GM12878 (cell line): ENCODE data around the gene HRH3. TPM values are rescaled to one million over a fixed set of nuclear protein-coding genes. Genes with fewer than 3 reads are reported as not detected.

Source experiments
- ATAC-seq: fragments of 200-7000 bp; cut with Tn5 transposase; 3 replicates; pipeline ENCODE4 v1.9.1; 2020; ENCODE audit warnings: mild to moderate bottlenecking, moderate library complexity
- BruUV-seq: library from RNA; stranded (reverse); fragments of 400-500 nt; replicated peaks from 2 replicates; lab custom pipeline; 2021; lab: Mats Ljungman, UMichigan
- CTCF ChIA-PET: fragments of 300-600 bp; sonication (Branson Sonifier 250); formaldehyde crosslinking; extraction: SDS; loops from one replicate; lab custom pipeline; 2021; ENCODE audit warnings: inconsistent platforms; lab: Yijun Ruan, JAX
- POLR2A ChIA-PET: fragments of 350-600 bp; formaldehyde crosslinking; extraction: SDS; loops from one replicate; lab custom pipeline; 2021; ENCODE audit warnings: inconsistent platforms; lab: Charles Lee
- RAD21 ChIA-PET: fragments of 300-600 bp; sonication (Branson Sonifier 250); formaldehyde crosslinking; loops from one replicate; lab custom pipeline; 2023; ENCODE audit warnings: antibody characterized with exemption; ENCODE audit not compliant: unreplicated experiment; lab: Charles Lee
- SMC1A ChIA-PET: fragments of 300-600 bp; sonication (Branson Sonifier 250); formaldehyde crosslinking; loops from one replicate; lab custom pipeline; 2023; ENCODE audit not compliant: unreplicated experiment, uncharacterized antibody; lab: Charles Lee
- DNase-seq: peaks from one replicate; pipeline ENCODE4 v3.0.0-alpha.2; 2011; ENCODE audit warnings: low read depth, low spot score
- FAIRE-seq: peaks from 3 replicates; lab custom pipeline; 2011; peaks lifted over from hg19 to GRCh38; lab: Jason Lieb, UNC
- H2AFZ ChIP-seq: 2 replicates; pipeline ENCODE4 v1.6.0; 2011; ENCODE audit warnings: low read depth, low read length, control low read depth; ENCODE audit not compliant: control insufficient read depth
- H3K27ac ChIP-seq: 2 replicates; pipeline ENCODE4 v1.5.1; 2011; ENCODE audit warnings: control low read depth; ENCODE audit not compliant: control insufficient read depth, insufficient read depth
- H3K27me3 ChIP-seq, 2 experiments: replicated peaks in 1 of 2; 2 replicates each; pipeline versions ENCODE4 v1.6.0 to v1.6.1; 2011; ENCODE audit warnings: low read length in 1 of 2; ENCODE audit not compliant: control insufficient read depth in 2 of 2, insufficient read depth in 2 of 2
- H3K36me3 ChIP-seq, 2 experiments: 2 replicates each; pipeline ENCODE4 v1.5.1; 2011; ENCODE audit warnings: low read length in 1 of 2; ENCODE audit not compliant: control insufficient read depth in 2 of 2, insufficient read depth in 2 of 2
- H3K4me1 ChIP-seq: 2 replicates; pipeline ENCODE4 v1.6.1; 2011; ENCODE audit warnings: mild to moderate bottlenecking, low read length, moderate library complexity, mixed read lengths; ENCODE audit not compliant: control insufficient read depth, insufficient read depth
- H3K4me2 ChIP-seq: 2 replicates; pipeline ENCODE4 v1.6.0; 2011; ENCODE audit warnings: control low read depth; ENCODE audit not compliant: control insufficient read depth, insufficient read depth
- H3K4me3 ChIP-seq: fragments of 200-600 bp; sonication (generic); 2 replicates; pipeline ENCODE4 v1.5.1; 2016
- H3K79me2 ChIP-seq: 2 replicates; pipeline ENCODE4 v1.6.0; 2011; ENCODE audit warnings: low read length; ENCODE audit not compliant: control insufficient read depth, insufficient read depth
- H3K9ac ChIP-seq: 2 replicates; pipeline ENCODE4 v1.8.0; 2011; ENCODE audit warnings: low read length, control low read depth, mixed read lengths; ENCODE audit not compliant: control insufficient read depth, insufficient read depth
- H3K9me3 ChIP-seq: replicated peaks from 3 replicates; pipeline ENCODE4 v1.5.1; 2011; ENCODE audit warnings: mild to moderate bottlenecking, low read length; ENCODE audit not compliant: control insufficient read depth, insufficient read depth
- H4K20me1 ChIP-seq: 2 replicates; pipeline ENCODE4 v1.6.0; 2011; ENCODE audit not compliant: control insufficient read depth, insufficient read depth
- CEBPB ChIP-seq, 2 experiments: fragments of 150-350 bp in 1 of 2; IDR thresholded peaks; 2 replicates each; pipeline ENCODE4 v1.6.1; 2012 to 2014; ENCODE audit warnings: low read depth in 2 of 2, low read length in 2 of 2, borderline replicate concordance in 1 of 2, inconsistent platforms in 1 of 2
- IRF3 ChIP-seq: fragments of 450-650 bp; IDR thresholded peaks from 2 replicates; pipeline ENCODE4 v1.6.1; 2014; ENCODE audit warnings: mild to moderate bottlenecking
- RCOR1 ChIP-seq: conservative IDR thresholded peaks from 2 replicates; pipeline ENCODE4 v1.6.1; 2012; ENCODE audit warnings: low read depth, low read length, improper control_type of control experiment
- SREBF2 ChIP-seq: IDR thresholded peaks from 2 replicates; pipeline ENCODE4 v1.6.1; 2012; ENCODE audit warnings: mild to moderate bottlenecking, low read length
- SRF ChIP-seq, 2 experiments: IDR thresholded peaks; 2 replicates each; pipeline ENCODE4 v1.6.1; 2011; ENCODE audit warnings: low read depth in 2 of 2, low read length in 2 of 2, mild to moderate bottlenecking in 1 of 2, moderate library complexity in 1 of 2
- WGBS: methylation state at CpG from one replicate; pipeline ENCODE4 v1.1.6; 2016; ENCODE audit warnings: low lambda C conversion rate; ENCODE audit not compliant: insufficient replicate concordance, insufficient coverage; ENCODE audit errors: missing lambda C conversion rate; 5-methylcytosine and 5-hydroxymethylcytosine counted together
- in situ Hi-C: fragments of 300-500 bp; cut with MboI; formaldehyde crosslinking; loops from 9 replicates; pipeline ENCODE4 v1.14.3; 2018; ENCODE audit warnings: mixed read lengths
- intact Hi-C: fragments of 100-400 bp; cut with micrococcal nuclease; formaldehyde crosslinking; loops from one replicate; pipeline ENCODE4 v1.14.2; 2022; ENCODE audit not compliant: unreplicated experiment
- polyA plus RNA-seq, 11 experiments: library from polyadenylated mRNA; depleted of rRNA in 4 of 11; unstranded in 6 of 11; stranded (reverse) in 5 of 11; fragments of >200 nt; fragmentation: Nextera tagmentation in 4 of 11; fragmentation: Illumina TruSeq in 1 of 11; extraction: Ambion mirVana in 4 of 11; extraction: Trizol in 1 of 11; gene quantifications; 1 replicate in 1 of 11; 2 replicates in 10 of 11; pipeline versions ENCODE4 v1.2.1 to v1.2.3, GENCODE V29; 2011 to 2016; ENCODE audit warnings: inconsistent platforms in 2 of 11, missing spikeins in 2 of 11, low read depth in 1 of 11
- total RNA-seq, 4 experiments: library from RNA; depleted of rRNA in 3 of 4; stranded (reverse); fragments of >200 nt in 3 of 4; fragmentation: Illumina TruSeq in 1 of 4; extraction: Trizol in 1 of 4; gene quantifications; 2 replicates each; pipeline versions ENCODE4 v1.2.1 to v1.2.3, GENCODE V29; 2013 to 2021

The HRH3 gene
- total and polyA plus RNA-seq, 10 of the 15 experiments (the other 5 are each of a cell fraction or from before 2014, with no cell fraction given): not detected

GRCh38 chr20:62167474-62167873 lies 52.6 kb downstream of the HRH3 start (continued):
- TF ChIP-seq IRF3: no peak
- TF ChIP-seq RCOR1: no peak
- no peak for TF ChIP-seq SREBF2

DNA sequence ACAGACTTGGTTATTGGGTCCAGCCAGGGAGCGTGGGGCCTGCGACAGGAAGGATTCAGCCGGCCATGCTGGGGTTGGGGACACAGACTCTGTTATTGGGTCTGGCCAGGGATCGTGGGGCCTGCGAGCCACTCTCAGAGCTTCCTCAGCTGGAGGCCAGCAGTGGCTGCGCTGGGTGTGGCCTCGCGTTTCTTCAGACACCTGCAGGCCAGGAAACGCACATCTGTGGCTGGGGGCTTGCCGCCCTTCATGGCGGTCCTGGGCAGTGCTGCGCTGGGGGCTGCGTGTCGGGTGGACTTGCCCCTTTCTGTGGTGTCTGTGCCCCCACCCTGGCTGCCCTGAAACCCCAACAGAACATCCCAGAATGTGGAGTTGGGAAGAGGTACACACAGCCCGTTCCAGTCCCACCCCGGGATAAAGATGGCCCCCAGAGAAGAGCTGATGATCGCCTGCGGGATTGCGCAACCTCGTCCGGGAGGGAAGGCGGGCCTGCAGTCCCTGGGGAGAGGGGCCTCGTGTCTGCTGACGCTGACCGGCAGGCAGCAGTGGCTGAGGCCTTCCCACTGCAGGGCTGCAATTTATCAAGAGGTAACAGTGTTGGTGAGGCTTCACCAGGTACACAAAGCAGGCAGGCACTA lies 54.2 kb downstream of the HRH3 start:
- RAD21 ChIA-PET: no interaction called here
- Histone ChIP-seq H2AFZ (no peak overlapping the region), H3K27ac (no peak overlapping the region), H3K9ac (no peak overlapping the region), H3K79me2 (no peaks in the 10 kb centered on the region), H3K4me3 (no peak overlapping the region), H3K4me2 (no peak overlapping the region), H3K4me1 (no peaks in the 10 kb centered on the region), H3K36me3 (peaks cover 6 to 35% of the 10 kb centered on the region in 2 experiments; a peak in 3 of 4 replicates), H3K9me3 (no peaks in the 10 kb centered on the region), H3K27me3 (no peaks in the 10 kb centered on the region), H4K20me1 (no peaks in the 10 kb centered on the region)
- no TSS peak for BruUV-seq
- intact Hi-C loops: no loop called here
- SMC1A ChIA-PET: no interaction called here
- no peak for FAIRE-seq
- TF ChIP-seq CEBPB (IDR thresholded peaks at IDR 0.05; ENCODE audit: borderline replicate concordance in 1 of 2, low read depth in 2 of 2, low read length in 2 of 2): peak in 1 of 2 experiments; percentile 35; a peak in 1 of 4 replicates
- TF ChIP-seq SRF (IDR thresholded peaks at IDR 0.05; ENCODE audit: low read depth in 2 of 2, low read length in 2 of 2): no peak
- DNase-seq: no peak
- POLR2A ChIA-PET: no interaction called here
- ATAC-seq: no peak
- in situ Hi-C loops: no loop called here
- CTCF ChIA-PET: no interaction called here
- 99% methylated on average over 25 of the region's 25 CpGs for WGBS

Other genes with a start within 250 kb of the HRH3 start
Only the 7 nearest of the 11 such genes appear.
- 18.0 and 18.9 TPM in 2 replicates for gene LSM14B, start 97.8 kb downstream of the HRH3 start, total RNA-seq (2014; rRNA removed)
- gene LSM14B, start 97.8 kb downstream of the HRH3 start, total RNA-seq (2014; rRNA removed; fragmentation: Illumina TruSeq; extraction: Trizol): 13.3 and 16.2 TPM in 2 replicates
- gene LSM14B, start 97.8 kb downstream of the HRH3 start, total RNA-seq (2021): 34.3 and 34.9 TPM in 2 replicates
- 25.5 and 33.2 TPM in 2 replicates for gene LSM14B, start 97.8 kb downstream of the HRH3 start, polyA plus RNA-seq (2011; rRNA removed)
- gene LSM14B, start 97.8 kb downstream of the HRH3 start, polyA plus RNA-seq (2014; fragmentation: Illumina TruSeq; extraction: Trizol): 8.9 and 15.1 TPM in 2 replicates
- gene LSM14B, start 97.8 kb downstream of the HRH3 start, polyA plus RNA-seq (2014; fragmentation: Nextera tagmentation; extraction: Ambion mirVana): 1 to 10 TPM in 1 of 2 experiments, under 1 TPM in 1; 0.56 to 1.8 TPM
- 29.6 and 30.3 TPM in 2 replicates for gene LSM14B, start 97.8 kb downstream of the HRH3 start, polyA plus RNA-seq (2014; rRNA removed)
- 1 to 10 TPM in 1 of 2 experiments, under 1 TPM in 1; 0.79 to 1.4 TPM for gene LSM14B, start 97.8 kb downstream of the HRH3 start, polyA plus RNA-seq (2016; fragmentation: Nextera tagmentation; extraction: Ambion mirVana)
- gene PSMA7, start 76.9 kb downstream of the HRH3 start, total RNA-seq (2014; rRNA removed): 323 and 324 TPM in 2 replicates
- 210 and 216 TPM in 2 replicates for gene PSMA7, start 76.9 kb downstream of the HRH3 start, total RNA-seq (2014; rRNA removed; fragmentation: Illumina TruSeq; extraction: Trizol)
- gene PSMA7, start 76.9 kb downstream of the HRH3 start, total RNA-seq (2021): 348 and 359 TPM in 2 replicates
- gene PSMA7, start 76.9 kb downstream of the HRH3 start, polyA plus RNA-seq (2011; rRNA removed): 273 and 397 TPM in 2 replicates
- gene PSMA7, start 76.9 kb downstream of the HRH3 start, polyA plus RNA-seq (2014; fragmentation: Illumina TruSeq; extraction: Trizol): 131 and 219 TPM in 2 replicates
- 100 to 1,000 TPM; 333 to 546 TPM for gene PSMA7, start 76.9 kb downstream of the HRH3 start, polyA plus RNA-seq (2014; fragmentation: Nextera tagmentation; extraction: Ambion mirVana)
- 369 and 389 TPM in 2 replicates for gene PSMA7, start 76.9 kb downstream of the HRH3 start, polyA plus RNA-seq (2014; rRNA removed)
- gene PSMA7, start 76.9 kb downstream of the HRH3 start, polyA plus RNA-seq (2016; fragmentation: Nextera tagmentation; extraction: Ambion mirVana): 100 to 1,000 TPM; 824 to 857 TPM
- gene SS18L1, start 76.5 kb downstream of the HRH3 start, total RNA-seq (2014; rRNA removed): 8.1 and 12.4 TPM in 2 replicates
- 6.1 and 6.6 TPM in 2 replicates for gene SS18L1, start 76.5 kb downstream of the HRH3 start, total RNA-seq (2014; rRNA removed; fragmentation: Illumina TruSeq; extraction: Trizol)
- gene SS18L1, start 76.5 kb downstream of the HRH3 start, total RNA-seq (2021): 10.4 and 11.1 TPM in 2 replicates
- gene SS18L1, start 76.5 kb downstream of the HRH3 start, polyA plus RNA-seq (2011; rRNA removed): 11.7 and 12.1 TPM in 2 replicates
- 7.0 and 8.2 TPM in 2 replicates for gene SS18L1, start 76.5 kb downstream of the HRH3 start, polyA plus RNA-seq (2014; fragmentation: Illumina TruSeq; extraction: Trizol)
- gene SS18L1, start 76.5 kb downstream of the HRH3 start, polyA plus RNA-seq (2014; fragmentation: Nextera tagmentation; extraction: Ambion mirVana): 1 to 10 TPM; 1.8 to 2.2 TPM
- gene SS18L1, start 76.5 kb downstream of the HRH3 start, polyA plus RNA-seq (2014; rRNA removed): 20.0 and 21.8 TPM in 2 replicates
- gene SS18L1, start 76.5 kb downstream of the HRH3 start, polyA plus RNA-seq (2016; fragmentation: Nextera tagmentation; extraction: Ambion mirVana): 1 to 10 TPM; 2.4 to 2.8 TPM
- gene MTG2, start 37.2 kb downstream of the HRH3 start, total RNA-seq (2014; rRNA removed): 40.9 and 44.1 TPM in 2 replicates
- gene MTG2, start 37.2 kb downstream of the HRH3 start, total RNA-seq (2014; rRNA removed; fragmentation: Illumina TruSeq; extraction: Trizol): 19.3 and 28.5 TPM in 2 replicates
- gene MTG2, start 37.2 kb downstream of the HRH3 start, total RNA-seq (2021): 40.4 and 52.4 TPM in 2 replicates
- gene MTG2, start 37.2 kb downstream of the HRH3 start, polyA plus RNA-seq (2011; rRNA removed): 22.2 and 32.9 TPM in 2 replicates
- gene MTG2, start 37.2 kb downstream of the HRH3 start, polyA plus RNA-seq (2014; fragmentation: Illumina TruSeq; extraction: Trizol): 10.4 and 31.4 TPM in 2 replicates
- gene MTG2, start 37.2 kb downstream of the HRH3 start, polyA plus RNA-seq (2014; fragmentation: Nextera tagmentation; extraction: Ambion mirVana): 1 to 10 TPM; 6.2 to 7.3 TPM
- 44.5 and 45.2 TPM in 2 replicates for gene MTG2, start 37.2 kb downstream of the HRH3 start, polyA plus RNA-seq (2014; rRNA removed)
- 10 to 100 TPM; 35.8 to 38.6 TPM for gene MTG2, start 37.2 kb downstream of the HRH3 start, polyA plus RNA-seq (2016; fragmentation: Nextera tagmentation; extraction: Ambion mirVana)
- 16.3 and 17.4 TPM in 2 replicates for gene OSBPL2, start 18.2 kb upstream of the HRH3 start, total RNA-seq (2014; rRNA removed)
- 12.4 and 13.3 TPM in 2 replicates for gene OSBPL2, start 18.2 kb upstream of the HRH3 start, total RNA-seq (2014; rRNA removed; fragmentation: Illumina TruSeq; extraction: Trizol)
- gene OSBPL2, start 18.2 kb upstream of the HRH3 start, total RNA-seq (2021): 22.3 and 24.1 TPM in 2 replicates
- 10.9 and 15.8 TPM in 2 replicates for gene OSBPL2, start 18.2 kb upstream of the HRH3 start, polyA plus RNA-seq (2011; rRNA removed)
- 15.0 and 16.4 TPM in 2 replicates for gene OSBPL2, start 18.2 kb upstream of the HRH3 start, polyA plus RNA-seq (2014; fragmentation: Illumina TruSeq; extraction: Trizol)
- gene OSBPL2, start 18.2 kb upstream of the HRH3 start, polyA plus RNA-seq (2014; fragmentation: Nextera tagmentation; extraction: Ambion mirVana): 1 to 10 TPM; 2.8 to 4.1 TPM
- 12.7 and 14.4 TPM in 2 replicates for gene OSBPL2, start 18.2 kb upstream of the HRH3 start, polyA plus RNA-seq (2014; rRNA removed)
- gene OSBPL2, start 18.2 kb upstream of the HRH3 start, polyA plus RNA-seq (2016; fragmentation: Nextera tagmentation; extraction: Ambion mirVana): 10 to 100 TPM; 13.8 to 15.4 TPM
- 148 and 160 TPM in 2 replicates for gene ADRM1, start 82.7 kb upstream of the HRH3 start, total RNA-seq (2014; rRNA removed)
- 43.3 and 53.3 TPM in 2 replicates for gene ADRM1, start 82.7 kb upstream of the HRH3 start, total RNA-seq (2014; rRNA removed; fragmentation: Illumina TruSeq; extraction: Trizol)
- 117 and 125 TPM in 2 replicates for gene ADRM1, start 82.7 kb upstream of the HRH3 start, total RNA-seq (2021)
- 33.1 and 67.0 TPM in 2 replicates for gene ADRM1, start 82.7 kb upstream of the HRH3 start, polyA plus RNA-seq (2011; rRNA removed)
- 10.2 and 34.3 TPM in 2 replicates for gene ADRM1, start 82.7 kb upstream of the HRH3 start, polyA plus RNA-seq (2014; fragmentation: Illumina TruSeq; extraction: Trizol)
- gene ADRM1, start 82.7 kb upstream of the HRH3 start, polyA plus RNA-seq (2014; fragmentation: Nextera tagmentation; extraction: Ambion mirVana): 10 to 100 TPM in 1 of 2 experiments, 1 to 10 TPM in 1; 3.4 to 13.6 TPM
- 150 and 181 TPM in 2 replicates for gene ADRM1, start 82.7 kb upstream of the HRH3 start, polyA plus RNA-seq (2014; rRNA removed)
- gene ADRM1, start 82.7 kb upstream of the HRH3 start, polyA plus RNA-seq (2016; fragmentation: Nextera tagmentation; extraction: Ambion mirVana): 100 to 1,000 TPM; 207 to 213 TPM
- gene LAMA5, start 147.0 kb upstream of the HRH3 start, total RNA-seq (2014; rRNA removed): 0.62 and 1.5 TPM in 2 replicates
- 0.09 and 0.28 TPM in 2 replicates for gene LAMA5, start 147.0 kb upstream of the HRH3 start, total RNA-seq (2014; rRNA removed; fragmentation: Illumina TruSeq; extraction: Trizol)
- gene LAMA5, start 147.0 kb upstream of the HRH3 start, total RNA-seq (2021): 1.4 and 2.2 TPM in 2 replicates
- gene LAMA5, start 147.0 kb upstream of the HRH3 start, polyA plus RNA-seq (2011; rRNA removed): not detected in 2 replicates
- gene LAMA5, start 147.0 kb upstream of the HRH3 start, polyA plus RNA-seq (2014; fragmentation: Illumina TruSeq; extraction: Trizol): 0.62 TPM in 1 of 2 replicates, not detected in the other
- gene LAMA5, start 147.0 kb upstream of the HRH3 start, polyA plus RNA-seq (2014; fragmentation: Nextera tagmentation; extraction: Ambion mirVana): not detected
- 1.0 and 3.1 TPM in 2 replicates for gene LAMA5, start 147.0 kb upstream of the HRH3 start, polyA plus RNA-seq (2014; rRNA removed)
- gene LAMA5, start 147.0 kb upstream of the HRH3 start, polyA plus RNA-seq (2016; fragmentation: Nextera tagmentation; extraction: Ambion mirVana): 1 to 10 TPM; 1.6 TPM